HG03565 (cell line): ENCODE measurements around the gene PBX3.

ENCODE experiments used
- ATAC-seq: cut with Tn5 transposase; IDR thresholded peaks from one replicate; pipeline ENCODE4 v1.9.1; 2021; ENCODE audit warnings: mild to moderate bottlenecking, moderate library complexity; ENCODE audit not compliant: unreplicated experiment

PBX3 gene

DNA sequence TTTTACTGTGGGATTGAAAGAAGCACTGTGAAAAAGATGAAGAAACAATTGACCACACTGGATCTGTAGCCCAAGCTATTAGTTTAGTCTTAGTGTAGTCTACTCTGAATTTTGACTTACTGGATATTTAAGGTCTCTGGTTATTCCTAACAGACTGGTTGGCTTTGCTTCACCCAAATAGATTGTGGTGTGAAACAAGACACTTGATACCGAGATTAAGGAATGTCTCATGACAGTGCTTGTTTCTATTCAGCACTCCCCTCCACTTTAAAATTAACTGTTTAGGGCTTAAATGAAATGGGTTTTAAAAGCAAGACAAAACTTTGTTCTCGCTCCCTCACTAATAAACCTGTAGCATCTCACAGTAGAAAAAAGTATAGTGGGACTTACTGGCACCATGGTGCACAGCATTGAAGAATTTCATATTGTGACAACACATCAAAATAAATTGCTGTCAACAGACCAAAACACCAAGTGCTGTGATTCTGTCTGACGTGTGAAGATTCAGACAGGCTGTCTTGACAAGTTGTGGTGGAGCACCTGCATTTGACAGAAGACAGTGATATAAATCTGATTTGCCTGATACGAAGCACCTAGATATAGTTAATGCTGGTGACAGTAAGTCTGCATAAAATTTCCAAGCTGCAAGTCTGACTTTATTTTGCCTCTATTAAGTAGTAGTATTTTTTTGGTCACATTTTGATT is 73.1 kb downstream of the PBX3 start:
- ATAC-seq: no peak

DNA sequence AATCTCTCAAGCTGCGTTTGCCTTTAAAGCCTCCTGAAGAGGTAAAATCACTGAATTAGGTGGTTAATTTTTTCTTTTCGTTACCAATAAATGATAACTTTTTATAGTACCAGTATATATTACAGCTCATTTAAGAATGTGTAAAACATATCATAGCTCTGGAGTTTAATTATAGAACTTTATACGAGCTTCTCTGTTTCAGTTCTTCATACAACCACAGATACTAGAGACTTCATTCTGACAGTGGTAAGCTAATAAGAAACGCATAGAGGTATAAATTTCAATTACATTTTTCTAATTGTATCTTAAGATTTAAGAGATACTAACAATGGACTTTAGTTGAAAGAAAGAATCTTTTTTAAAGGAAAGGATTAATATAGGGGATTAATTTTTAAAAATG is 73.9 kb downstream of the PBX3 start:
- no peak for ATAC-seq

DNA sequence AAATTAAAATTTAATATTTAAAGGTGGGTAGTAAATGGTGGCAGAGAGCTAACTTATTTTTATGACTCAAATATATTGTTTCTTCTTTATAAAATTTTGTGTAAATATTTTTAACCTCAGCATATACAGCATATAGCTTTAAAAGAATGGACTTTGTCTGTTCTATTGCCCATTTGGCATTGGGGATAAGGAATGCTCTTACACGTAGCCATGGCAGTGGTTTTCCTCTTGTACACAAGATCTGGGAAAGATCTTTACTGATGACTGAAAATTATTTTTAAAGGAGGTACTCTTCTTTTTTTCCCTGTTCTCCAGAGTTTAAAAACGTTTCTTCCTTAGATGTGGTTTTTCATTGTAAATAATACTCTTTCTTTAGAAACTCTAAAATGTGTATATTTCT is 75.0 kb downstream of the PBX3 start:
- ATAC-seq: no peak

DNA sequence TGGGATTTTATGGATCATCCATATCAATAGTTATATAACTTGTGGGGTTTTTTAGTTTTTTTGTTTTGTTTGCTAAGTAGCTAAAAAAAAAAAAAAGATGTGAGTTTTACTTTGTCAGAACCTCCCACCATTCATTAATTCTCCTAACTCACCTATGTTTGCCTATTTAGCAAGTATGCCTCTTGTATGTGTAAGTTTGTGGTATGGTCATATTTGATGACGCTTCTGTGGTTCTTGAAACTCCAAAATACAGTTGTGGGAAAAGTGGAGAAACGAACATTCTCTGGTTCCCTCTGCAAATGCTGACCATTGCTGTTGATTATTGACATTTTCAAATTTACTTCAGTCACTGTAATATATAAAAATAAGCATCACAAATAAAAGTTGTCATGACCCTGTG is 75.7 kb downstream of the PBX3 start:
- no peak for ATAC-seq

DNA sequence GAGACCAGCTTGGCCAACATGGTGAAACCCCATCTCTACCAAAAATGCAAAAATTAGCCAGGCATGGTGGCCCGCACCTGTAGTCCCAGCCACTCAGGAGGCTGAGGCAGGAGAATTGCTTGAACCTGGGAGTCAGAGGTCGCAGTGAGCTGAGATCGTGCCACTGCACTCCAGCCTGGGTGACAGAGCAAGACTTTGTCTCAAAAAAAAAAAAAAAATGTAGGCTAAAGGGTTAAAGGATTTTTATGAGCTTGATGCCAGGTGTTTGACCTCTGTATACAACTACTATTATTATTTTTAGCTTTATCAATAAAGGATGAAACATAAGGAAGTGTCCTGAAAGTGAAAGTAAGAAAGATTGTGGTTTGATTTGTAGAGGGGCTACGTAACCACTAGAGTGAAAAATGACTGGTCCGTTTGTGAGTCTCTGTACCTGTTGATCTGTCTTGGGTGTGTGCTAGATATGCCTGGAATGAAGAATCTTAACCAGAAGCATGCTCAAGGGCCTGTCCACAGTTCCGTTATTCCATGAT is 76.8 kb downstream of the PBX3 start:
- ATAC-seq: peak; percentile 51

DNA sequence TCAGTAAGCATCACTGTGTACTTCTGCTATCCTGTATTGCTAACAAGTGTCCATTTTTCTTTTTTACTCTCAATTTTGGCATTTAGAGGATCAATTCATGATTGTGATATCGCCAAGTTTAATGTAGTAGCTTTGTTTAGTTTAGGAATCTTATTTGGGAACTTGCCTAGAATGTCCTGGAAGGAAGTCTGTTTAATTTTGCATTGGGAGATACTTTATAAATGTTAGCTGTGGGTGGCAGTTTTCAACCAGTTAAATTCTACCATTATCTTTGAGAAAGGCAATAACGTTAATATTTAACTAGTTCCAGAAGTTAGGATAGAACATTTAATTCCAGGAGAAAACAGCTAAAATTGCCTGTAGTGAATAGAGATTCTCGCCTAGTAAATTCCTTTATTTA is 78.6 kb downstream of the PBX3 start:
- ATAC-seq: no peak

DNA sequence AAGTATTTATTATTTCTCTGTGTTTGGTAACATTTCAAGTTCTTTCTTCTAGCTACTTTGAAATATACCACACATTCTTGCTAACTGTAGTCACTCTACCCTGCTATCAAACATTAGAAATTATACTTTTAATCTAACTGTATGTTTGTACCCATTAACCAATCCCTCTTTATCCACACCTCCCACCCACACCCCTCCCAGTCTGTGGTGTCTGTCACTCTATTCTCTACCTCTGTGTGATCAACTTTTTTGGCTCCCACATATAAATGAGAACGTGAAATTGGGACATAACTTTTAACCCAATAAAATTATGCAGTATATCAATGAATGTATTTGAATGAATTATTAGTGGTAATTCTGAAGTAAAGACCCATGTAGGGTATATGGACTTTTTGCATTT is 79.7 kb downstream of the PBX3 start:
- no peak for ATAC-seq

DNA sequence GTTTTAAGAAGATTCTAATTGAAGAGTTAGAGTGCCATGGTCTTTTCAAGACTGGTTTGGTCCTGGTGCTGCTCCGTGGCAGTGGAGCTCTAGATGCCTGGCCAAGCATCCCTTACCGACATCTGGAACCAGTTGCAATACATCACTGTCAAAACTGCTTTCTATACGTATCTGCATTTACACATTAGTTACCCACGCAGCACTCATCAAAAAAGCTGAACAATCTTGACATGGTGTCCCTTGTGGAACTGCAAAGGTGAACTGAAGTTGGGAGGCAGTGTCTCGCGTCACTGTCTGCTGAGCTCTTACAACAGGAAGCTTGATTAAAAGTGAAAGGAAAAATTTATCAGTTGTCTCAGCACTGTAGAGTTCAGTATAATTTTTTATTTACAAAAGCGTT is 82.6 kb downstream of the PBX3 start:
- ATAC-seq: peak; percentile 59

DNA sequence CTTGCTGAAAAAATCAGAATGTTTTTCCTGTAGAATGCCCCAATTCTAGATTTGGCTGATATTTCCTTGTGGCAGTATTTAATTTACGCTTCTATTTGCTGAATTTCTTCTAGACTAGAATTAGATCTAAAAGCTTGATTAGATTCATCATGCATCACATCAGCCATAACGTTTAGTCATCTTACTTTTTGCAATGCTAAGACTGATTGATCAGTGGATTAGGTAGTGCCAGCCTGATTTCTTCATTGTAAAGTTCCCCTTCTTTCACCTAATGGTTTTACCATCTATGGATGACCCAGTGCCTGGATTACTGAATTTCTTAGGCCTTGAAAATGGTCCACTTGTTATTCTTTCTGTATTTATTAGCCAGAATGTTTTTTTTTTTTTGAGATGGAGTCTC is 83.9 kb downstream of the PBX3 start:
- ATAC-seq: no peak

DNA sequence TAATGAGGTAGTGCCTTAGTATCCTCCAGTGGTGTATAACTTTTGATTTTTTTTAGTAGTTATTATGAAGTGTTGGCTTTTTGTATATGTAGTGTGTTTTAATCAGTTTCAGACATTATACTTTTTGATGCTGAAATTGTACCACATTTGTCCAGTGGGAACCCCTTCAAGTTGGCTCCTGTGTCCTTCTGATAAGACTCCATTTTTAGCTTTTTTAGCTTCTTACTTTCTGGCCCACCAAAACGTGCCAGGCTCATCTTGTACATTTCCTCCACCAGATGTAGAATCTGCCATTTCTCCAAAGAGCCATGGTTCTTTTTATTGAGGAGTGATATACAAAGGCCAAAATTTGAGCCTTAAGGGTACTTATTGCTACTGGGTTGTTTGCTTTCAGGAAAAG is 84.4 kb downstream of the PBX3 start:
- no peak for ATAC-seq

DNA sequence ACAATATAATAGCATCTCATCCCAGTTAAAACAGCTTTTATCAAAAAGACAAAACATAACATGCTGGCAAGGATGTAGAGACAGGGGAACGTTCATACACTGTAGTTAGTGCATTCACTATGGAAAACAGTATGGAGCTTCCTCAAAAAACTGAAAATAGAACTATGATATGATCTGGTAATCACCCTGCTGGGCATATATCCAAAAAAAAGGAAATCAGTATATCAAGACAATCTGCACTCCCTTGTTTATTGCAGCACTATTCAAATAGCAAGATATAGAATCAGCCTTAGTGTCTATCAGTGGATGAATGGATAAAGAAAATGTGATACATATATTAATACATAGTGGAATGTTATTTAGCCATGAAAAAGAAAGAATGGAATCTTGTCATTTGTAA is 88.5 kb downstream of the PBX3 start:
- no peak for ATAC-seq

DNA sequence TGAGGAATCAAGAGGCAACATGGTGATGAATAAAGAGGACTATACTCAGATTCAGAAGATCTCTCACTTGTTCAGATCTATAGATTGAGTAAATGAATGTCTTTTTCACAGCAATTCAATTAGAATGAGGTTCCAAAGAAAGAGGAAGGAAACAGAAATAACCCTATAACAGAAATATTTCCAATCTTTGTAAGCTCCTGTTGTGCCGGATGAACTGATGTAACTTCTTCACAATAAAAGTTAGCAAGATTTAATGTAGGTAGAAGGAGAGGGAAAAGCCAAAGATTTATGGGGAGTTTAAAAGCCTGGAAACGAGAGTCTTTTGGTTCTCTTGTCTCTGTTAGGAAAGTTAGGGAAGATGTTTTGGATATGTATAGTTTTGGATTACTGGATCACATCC is 92.1 kb downstream of the PBX3 start:
- ATAC-seq: no peak

DNA sequence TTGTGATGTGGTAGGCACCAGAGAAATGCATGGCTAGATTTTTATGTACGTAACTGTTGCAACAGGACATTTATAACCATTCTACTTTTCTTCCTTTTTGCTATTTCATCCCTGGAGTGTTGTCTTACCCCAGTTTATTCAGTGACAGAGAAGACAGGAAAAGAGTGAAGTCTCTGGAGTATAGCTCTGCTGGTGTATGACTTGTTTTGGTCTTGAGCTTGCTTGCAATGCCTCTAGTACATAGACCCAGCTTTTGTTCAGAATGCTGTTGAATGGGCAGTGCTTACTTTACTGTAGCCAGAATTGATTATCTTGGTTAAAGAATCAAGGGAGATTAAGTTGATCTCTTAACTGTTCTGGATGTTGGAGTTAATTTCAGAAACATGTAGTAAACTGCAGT is 94.3 kb downstream of the PBX3 start:
- no peak for ATAC-seq

DNA sequence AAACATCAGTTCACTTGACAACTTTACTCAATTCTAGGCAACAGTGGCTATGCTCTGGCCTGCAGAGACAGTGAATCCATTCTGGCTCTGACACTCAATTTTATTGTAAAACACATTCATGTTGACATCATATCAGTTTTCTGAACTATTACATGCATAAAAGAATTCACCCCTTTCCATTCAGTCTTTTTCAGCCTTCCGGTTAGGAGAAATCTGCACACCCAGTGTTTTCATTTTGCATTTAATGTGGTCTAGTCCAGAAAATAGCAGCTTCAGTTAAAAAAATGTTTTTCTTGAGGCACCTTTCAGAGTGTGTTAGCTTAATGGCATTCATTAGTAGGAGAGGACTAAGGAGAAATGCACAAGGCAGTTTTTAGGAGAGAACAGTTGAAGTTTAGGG is 95.1 kb downstream of the PBX3 start:
- ATAC-seq: no peak

DNA sequence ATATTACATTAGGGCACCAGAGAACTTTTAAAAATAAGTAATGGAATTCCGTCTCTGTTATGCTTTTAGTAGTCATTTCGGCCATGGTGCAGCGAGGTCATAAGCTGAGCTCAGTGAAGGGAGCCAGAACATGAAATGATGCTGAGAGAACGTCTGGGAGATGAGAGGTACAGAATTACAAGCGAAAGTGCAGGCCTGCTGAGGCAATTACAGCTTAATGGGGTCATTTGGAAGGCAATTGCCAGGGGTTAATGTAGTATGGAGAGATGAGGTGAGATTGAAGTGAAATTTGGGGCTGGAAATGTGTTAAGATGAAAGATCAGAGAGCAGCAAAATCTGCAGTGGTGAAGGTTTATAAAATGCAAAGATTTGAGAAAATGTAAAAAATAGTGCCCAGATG is 96.5 kb downstream of the PBX3 start:
- no peak for ATAC-seq

DNA sequence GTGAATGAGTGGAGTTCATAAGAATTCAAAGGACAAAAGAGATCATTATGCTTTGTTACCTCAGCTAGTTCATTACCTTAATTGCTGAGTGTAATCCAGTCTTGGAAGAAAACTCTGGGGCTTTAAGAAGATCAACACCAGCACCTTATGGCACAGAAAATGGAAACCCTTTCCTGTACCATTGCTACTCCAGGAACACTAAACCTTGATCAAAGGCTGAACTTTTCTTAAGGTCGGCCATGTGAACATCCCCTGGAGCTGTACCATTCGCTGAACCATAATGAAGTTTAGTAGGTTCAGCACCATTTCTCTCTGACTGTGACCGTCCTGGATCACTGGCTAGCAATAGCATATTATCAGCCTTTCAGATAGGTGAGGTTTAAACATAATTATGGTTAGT is 97.4 kb downstream of the PBX3 start:
- ATAC-seq: no peak

DNA sequence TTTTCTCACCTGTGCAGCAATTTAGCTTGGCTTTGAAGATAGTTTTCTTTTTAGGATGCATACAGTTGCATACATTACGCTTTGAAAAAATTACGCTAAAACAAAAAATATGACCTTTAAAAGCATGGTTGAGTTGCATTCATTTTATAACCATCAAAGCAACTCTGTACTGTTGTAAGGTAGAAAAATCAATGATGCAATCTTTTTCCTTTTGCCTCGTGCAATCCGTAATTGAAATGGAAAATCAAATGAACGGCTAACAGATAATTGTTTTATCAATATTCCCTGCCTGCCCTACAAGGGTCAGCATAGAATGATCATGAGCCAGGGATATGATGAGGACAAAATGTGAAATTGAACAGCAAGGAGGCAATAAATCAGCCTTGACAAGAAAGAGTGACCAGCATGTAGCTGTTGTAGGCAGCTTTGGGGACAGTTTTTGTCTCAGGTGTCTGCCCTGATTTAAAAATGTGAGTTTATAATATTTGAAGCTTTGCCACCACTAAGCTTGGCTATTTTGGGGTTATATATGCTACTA is 98.2 kb downstream of the PBX3 start:
- no peak for ATAC-seq

DNA sequence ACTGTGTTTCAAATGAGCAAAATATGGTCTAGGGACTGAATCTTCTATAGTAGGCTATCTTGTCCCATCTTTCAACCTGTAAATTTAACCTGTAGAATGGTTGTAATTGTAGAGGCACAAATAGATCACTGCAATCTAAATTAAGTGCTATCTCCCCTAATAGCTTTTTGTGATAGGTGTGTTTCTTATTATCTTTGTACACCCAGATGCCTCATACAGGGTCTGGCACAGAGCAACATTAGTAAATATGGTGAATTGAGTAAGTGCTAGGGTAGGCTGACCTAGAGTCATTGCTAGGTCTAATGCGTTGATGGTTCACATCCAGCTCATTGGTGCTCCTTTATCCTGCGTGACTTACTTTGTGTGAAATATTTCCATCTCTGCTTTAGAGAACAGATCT is 100.6 kb downstream of the PBX3 start:
- no peak for ATAC-seq

DNA sequence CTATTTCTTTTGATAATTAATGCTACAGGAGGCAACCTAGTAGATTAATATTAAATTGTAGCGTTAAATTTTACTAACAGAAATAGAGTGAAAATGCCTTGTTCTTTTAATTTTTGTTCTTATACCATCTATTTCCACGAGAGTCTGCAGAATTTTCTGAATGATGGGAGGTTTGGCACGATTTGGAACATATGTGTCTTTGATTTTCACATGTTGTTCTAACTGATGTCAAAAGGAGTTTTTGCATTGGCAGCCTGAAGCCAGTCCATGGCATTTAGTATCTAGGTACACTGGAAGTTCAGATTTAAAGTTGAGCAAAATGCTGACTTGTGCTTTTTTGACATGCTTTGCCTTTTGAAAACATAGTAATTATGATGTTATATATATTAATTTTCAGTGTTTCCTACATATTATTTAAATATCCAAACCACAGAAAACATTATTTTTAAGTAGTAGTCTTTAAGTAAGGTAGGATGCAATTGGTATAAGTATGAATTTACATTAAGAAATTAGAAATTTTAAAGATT is 103.0 kb downstream of the PBX3 start:
- no peak for ATAC-seq

DNA sequence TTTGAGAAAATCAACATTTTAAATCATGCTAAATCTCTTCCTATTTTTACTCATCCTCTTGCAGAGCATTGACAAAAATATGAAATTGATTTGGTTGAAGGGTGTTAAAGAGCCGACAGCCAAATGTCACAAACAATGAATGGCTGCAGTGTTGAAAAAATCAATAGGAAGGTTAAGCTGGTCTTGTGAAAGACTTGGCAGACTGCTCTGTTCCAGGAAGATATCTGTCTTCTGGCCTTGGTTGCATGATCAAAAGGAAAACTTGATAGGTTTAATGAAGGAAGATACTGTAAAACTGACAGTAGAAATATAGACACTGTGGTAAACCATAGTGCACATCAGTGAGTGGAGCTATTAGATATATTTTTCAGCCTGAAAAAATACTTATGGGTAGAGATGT is 103.6 kb downstream of the PBX3 start:
- no peak for ATAC-seq

DNA sequence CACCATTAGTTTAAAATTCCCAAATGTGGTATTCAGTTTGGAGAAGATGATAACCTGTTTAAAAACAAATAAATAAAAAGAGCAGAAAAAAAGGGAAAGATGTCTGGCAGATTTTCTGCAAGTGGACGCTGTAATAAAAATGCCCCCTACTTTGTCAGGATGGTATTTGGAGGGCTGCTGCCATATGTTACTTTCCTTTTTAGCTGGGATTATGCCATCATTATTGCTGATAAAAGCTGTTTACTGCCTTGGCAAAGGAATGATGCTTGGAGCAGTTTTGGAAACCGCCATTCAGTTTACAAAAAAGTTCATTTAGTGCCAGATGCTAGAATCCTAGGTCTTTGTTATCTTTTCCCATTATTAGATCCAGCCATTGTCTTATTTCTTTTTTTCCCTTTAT is 104.8 kb downstream of the PBX3 start:
- ATAC-seq: no peak

DNA sequence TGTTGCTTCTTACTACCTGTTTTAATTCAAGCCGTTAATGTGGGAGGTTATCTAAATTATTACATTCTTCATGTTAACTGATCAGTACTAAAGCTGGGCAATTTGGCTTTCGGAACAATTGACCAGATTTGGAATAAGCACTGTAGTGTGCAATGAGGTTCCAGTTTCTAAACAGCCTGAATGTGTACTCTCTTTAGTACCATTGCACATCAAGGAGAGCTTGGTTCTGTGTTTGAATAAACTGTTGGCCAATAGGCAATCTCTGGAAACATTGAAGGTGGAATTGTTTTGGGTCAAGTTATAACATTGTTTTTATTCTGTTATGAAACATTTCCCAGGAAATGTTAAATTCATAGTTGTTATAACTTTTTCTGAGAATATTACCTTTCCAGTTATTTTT is 105.2 kb downstream of the PBX3 start:
- ATAC-seq: no peak
